Mesendoderm (in vitro differentiated cells): ENCODE data around the gene CCSER2. TPM values are rescaled to one million over a fixed set of nuclear protein-coding genes. Genes with fewer than 3 reads are reported as not detected.
"Not testable (repeated sequence)": the region's sequence is repeated elsewhere in the genome, so short reads cannot be mapped to it uniquely, and the experiment has no call there.

Source experiments
- DNase-seq: peaks from one replicate; pipeline ENCODE4 v3.0.0; 2013
- H2AK5ac ChIP-seq: 2 replicates; pipeline ENCODE4 v1.6.1; 2013; ENCODE audit warnings: low read length, inconsistent platforms
- H2BK120ac ChIP-seq: 2 replicates; pipeline ENCODE4 v1.6.1; 2013; ENCODE audit warnings: low read depth, mild to moderate bottlenecking, low read length, moderate library complexity, mixed read lengths
- H2BK15ac ChIP-seq: replicated peaks from 2 replicates; pipeline ENCODE4 v1.6.1; 2013; ENCODE audit warnings: low read depth, mild to moderate bottlenecking, moderate library complexity
- H2BK5ac ChIP-seq: 2 replicates; pipeline ENCODE4 v1.6.1; 2013; ENCODE audit warnings: low read length, inconsistent platforms
- H3K18ac ChIP-seq: 2 replicates; pipeline ENCODE4 v1.6.1; 2013; ENCODE audit warnings: mild to moderate bottlenecking, low read length, mixed read lengths
- H3K23ac ChIP-seq: one replicate; pipeline ENCODE4 v1.6.1; 2013; ENCODE audit warnings: low read length
- H3K27ac ChIP-seq: 2 replicates; pipeline ENCODE4 v1.5.1; 2013; ENCODE audit warnings: low read depth, mild to moderate bottlenecking, inconsistent platforms, low read length, moderate library complexity
- H3K27me3 ChIP-seq: 2 replicates; pipeline ENCODE4 v1.6.1; 2013; ENCODE audit warnings: low read length, control low read depth, mild to moderate bottlenecking, inconsistent platforms; ENCODE audit not compliant: insufficient read depth, poor library complexity
- H3K36me3 ChIP-seq: 2 replicates; pipeline ENCODE4 v1.6.1; 2013; ENCODE audit warnings: low read length, inconsistent platforms; ENCODE audit not compliant: control insufficient read depth, insufficient read depth
- H3K4ac ChIP-seq: one replicate; pipeline ENCODE4 v1.6.1; 2013; ENCODE audit warnings: low read depth, mild to moderate bottlenecking, low read length, moderate library complexity
- H3K4me1 ChIP-seq: 2 replicates; pipeline ENCODE4 v1.6.1; 2013; ENCODE audit warnings: low read depth, low read length, inconsistent platforms; ENCODE audit not compliant: control insufficient read depth
- H3K4me2 ChIP-seq: 2 replicates; pipeline ENCODE4 v1.6.1; 2013; ENCODE audit warnings: low read length
- H3K4me3 ChIP-seq: 2 replicates; pipeline ENCODE4 v1.5.1; 2013; ENCODE audit warnings: mild to moderate bottlenecking, low read length
- H3K56ac ChIP-seq: one replicate; pipeline ENCODE4 v1.6.1; 2013; ENCODE audit warnings: low read length
- H3K79me1 ChIP-seq: 2 replicates; pipeline ENCODE4 v1.6.1; 2013; ENCODE audit warnings: low read length, inconsistent platforms
- H3K79me2 ChIP-seq: 2 replicates; pipeline ENCODE4 v1.6.1; 2013; ENCODE audit warnings: mild to moderate bottlenecking, low read length; ENCODE audit not compliant: control insufficient read depth, insufficient read depth
- H3K9ac ChIP-seq: 2 replicates; pipeline ENCODE4 v1.6.1; 2013; ENCODE audit warnings: low read length, inconsistent platforms
- H4K5ac ChIP-seq: one replicate; pipeline ENCODE4 v1.6.1; 2013; ENCODE audit warnings: low read length
- H4K8ac ChIP-seq: one replicate; pipeline ENCODE4 v1.6.1; 2013; ENCODE audit warnings: low read depth, mild to moderate bottlenecking, control low read depth, low read length, moderate library complexity
- WGBS: extraction: QIAGEN DNeasy Blood & Tissue Kit; methylation state at CpG from one replicate; pipeline ENCODE4 v1.1.7; 2013; ENCODE audit warnings: low lambda C conversion rate, missing lambda C conversion rate; ENCODE audit not compliant: insufficient coverage; ENCODE audit errors: extremely low coverage; 5-methylcytosine and 5-hydroxymethylcytosine counted together
- polyA plus RNA-seq, 2 experiments: library from polyadenylated mRNA; stranded (reverse); fragments of 200-250 nt; gene quantifications; one replicate each; pipeline ENCODE4 v1.2.3, GENCODE V29; 2013

CCSER2 gene, protein sequence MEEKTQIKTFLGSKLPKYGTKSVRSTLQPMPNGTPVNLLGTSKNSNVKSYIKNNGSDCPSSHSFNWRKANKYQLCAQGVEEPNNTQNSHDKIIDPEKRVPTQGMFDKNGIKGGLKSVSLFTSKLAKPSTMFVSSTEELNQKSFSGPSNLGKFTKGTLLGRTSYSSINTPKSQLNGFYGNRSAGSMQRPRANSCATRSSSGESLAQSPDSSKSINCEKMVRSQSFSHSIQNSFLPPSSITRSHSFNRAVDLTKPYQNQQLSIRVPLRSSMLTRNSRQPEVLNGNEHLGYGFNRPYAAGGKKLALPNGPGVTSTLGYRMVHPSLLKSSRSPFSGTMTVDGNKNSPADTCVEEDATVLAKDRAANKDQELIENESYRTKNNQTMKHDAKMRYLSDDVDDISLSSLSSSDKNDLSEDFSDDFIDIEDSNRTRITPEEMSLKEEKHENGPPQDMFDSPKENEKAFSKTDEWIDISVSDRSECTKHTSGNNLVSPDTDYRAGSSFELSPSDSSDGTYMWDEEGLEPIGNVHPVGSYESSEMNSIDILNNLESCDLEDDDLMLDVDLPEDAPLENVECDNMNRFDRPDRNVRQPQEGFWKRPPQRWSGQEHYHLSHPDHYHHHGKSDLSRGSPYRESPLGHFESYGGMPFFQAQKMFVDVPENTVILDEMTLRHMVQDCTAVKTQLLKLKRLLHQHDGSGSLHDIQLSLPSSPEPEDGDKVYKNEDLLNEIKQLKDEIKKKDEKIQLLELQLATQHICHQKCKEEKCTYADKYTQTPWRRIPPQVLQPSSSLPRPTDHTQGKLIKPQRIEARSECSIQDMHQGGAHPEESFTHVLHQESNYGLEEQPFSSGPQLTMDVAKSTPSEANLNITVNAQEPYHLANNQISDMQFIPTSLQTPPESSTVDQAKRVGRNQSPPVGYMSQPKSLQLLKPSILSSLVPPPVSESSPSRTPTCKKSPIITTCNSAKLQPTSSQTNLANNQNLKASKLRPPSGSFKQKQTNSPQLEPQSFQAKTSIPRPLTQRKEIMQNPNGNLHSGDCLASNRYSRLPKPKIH
- polyA plus RNA-seq (2013, experiment 1 of 2) = 26.4 TPM
- polyA plus RNA-seq (2013, experiment 2 of 2) = 28.3 TPM

- no peak within 1 kb of the TSS for H4K8ac ChIP-seq
- H3K23ac ChIP-seq = no peak within 1 kb of the TSS
- H3K27ac ChIP-seq = peak within 1 kb of the TSS; percentile 89
- peaks cover 7% of the 10 kb centered on the region for H3K4me1 ChIP-seq
- peak within 1 kb of the TSS; percentile 75 for H2BK120ac ChIP-seq
- H3K56ac ChIP-seq = peak within 1 kb of the TSS; percentile 97
- H3K4me2 ChIP-seq = peak within 1 kb of the TSS; percentile 62
- no peak within 1 kb of the TSS for H2BK15ac ChIP-seq
- no peaks in the 10 kb centered on the region for H3K27me3 ChIP-seq
- peak within 1 kb of the TSS; percentile 93 for H3K9ac ChIP-seq
- no peak within 1 kb of the TSS for H3K4ac ChIP-seq
- H3K36me3 ChIP-seq = no peaks in the 10 kb centered on the region
- H2BK5ac ChIP-seq = no peak within 1 kb of the TSS
- peak within 1 kb of the TSS; percentile 95 for H3K18ac ChIP-seq
- peaks cover 20% of the 10 kb centered on the region for H3K79me2 ChIP-seq
- peak; percentile 69 for DNase-seq
- no peak within 1 kb of the TSS for H4K5ac ChIP-seq
- WGBS = no CpG with 5 or more reads among the region's 104 CpGs
- no peak within 1 kb of the TSS for H2AK5ac ChIP-seq
- peak within 1 kb of the TSS; percentile 89 for H3K4me3 ChIP-seq
- H3K79me1 ChIP-seq = peaks cover 2% of the 10 kb centered on the region
These were observed at the start of gene CCSER2 for GRCh38 chr10:84328418-84329195. Gene CCSER2, plus strand, starts transcription at chr10:84328589. Its CDS starts 42,464 bp downstream, at chr10:84371053.

GRCh38 chr10:84279876-84280475, 48.4 kb upstream of the CCSER2 start:
- not testable (repeated sequence) for H2BK120ac ChIP-seq, H3K79me2 ChIP-seq, H3K18ac ChIP-seq, H3K4me2 ChIP-seq, H4K8ac ChIP-seq, H2AK5ac ChIP-seq, H3K27ac ChIP-seq, DNase-seq, H3K4ac ChIP-seq, H3K79me1 ChIP-seq, H3K9ac ChIP-seq, H2BK5ac ChIP-seq, H3K56ac ChIP-seq, H3K27me3 ChIP-seq, H3K4me3 ChIP-seq, H3K23ac ChIP-seq, H3K4me1 ChIP-seq, H3K36me3 ChIP-seq, H4K5ac ChIP-seq, H2BK15ac ChIP-seq
- no CpG with 5 or more reads among the region's 31 CpGs for WGBS

DNA sequence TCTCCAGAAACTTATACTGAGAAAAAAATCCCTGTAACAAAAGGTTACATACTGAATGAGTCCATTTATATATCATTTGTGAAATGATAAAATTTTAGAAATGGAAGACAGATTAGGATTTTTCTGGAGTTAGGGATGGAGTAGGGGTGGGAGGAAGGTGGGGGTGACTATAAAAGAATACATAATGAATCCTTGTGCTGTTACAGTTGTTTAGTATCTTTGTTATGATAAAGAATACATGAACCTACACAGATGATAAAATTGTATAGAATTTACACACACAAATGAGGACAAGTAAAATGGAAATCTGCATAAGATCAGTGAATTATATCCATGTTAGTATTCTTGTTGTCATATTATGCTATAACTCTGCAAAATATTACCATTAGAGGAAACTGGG, 41.7 kb upstream of the CCSER2 start:
- no peaks in the 10 kb centered on the region for H3K4me1 ChIP-seq

GRCh38 chr10:84288151-84288550, 40.2 kb upstream of the CCSER2 start:
- H2AK5ac ChIP-seq = no peak overlapping the region
- no peak overlapping the region for H4K8ac ChIP-seq
- WGBS = no CpG with 5 or more reads among the region's 1 CpG
- H3K4ac ChIP-seq = no peak overlapping the region
- no peak overlapping the region for H2BK5ac ChIP-seq
- no peak overlapping the region for H4K5ac ChIP-seq
- H3K18ac ChIP-seq = no peak overlapping the region
- H3K4me1 ChIP-seq = no peaks in the 10 kb centered on the region
- H3K79me1 ChIP-seq = no peaks in the 10 kb centered on the region
- no peak for DNase-seq
- H3K4me3 ChIP-seq = no peak overlapping the region
- no peaks in the 10 kb centered on the region for H3K36me3 ChIP-seq
- no peak overlapping the region for H3K56ac ChIP-seq
- no peak overlapping the region for H2BK120ac ChIP-seq
- H3K27me3 ChIP-seq = no peaks in the 10 kb centered on the region
- no peak overlapping the region for H3K9ac ChIP-seq
- H3K27ac ChIP-seq = no peak overlapping the region
- H2BK15ac ChIP-seq = no peak overlapping the region
- no peak overlapping the region for H3K4me2 ChIP-seq
- no peaks in the 10 kb centered on the region for H3K79me2 ChIP-seq
- H3K23ac ChIP-seq = no peak overlapping the region

More for the DNA sequence above, 41.7 kb upstream of the CCSER2 start:
- H3K79me2 ChIP-seq = no peaks in the 10 kb centered on the region
- no peak overlapping the region for H3K9ac ChIP-seq
- no peak overlapping the region for H4K5ac ChIP-seq
- no peak overlapping the region for H2AK5ac ChIP-seq
- no peak overlapping the region for H2BK120ac ChIP-seq
- H3K18ac ChIP-seq = no peak overlapping the region
- no peak overlapping the region for H3K4me3 ChIP-seq
- no peak overlapping the region for H3K27ac ChIP-seq
- H3K27me3 ChIP-seq = no peaks in the 10 kb centered on the region
- H4K8ac ChIP-seq = no peak overlapping the region
- H3K4ac ChIP-seq = no peak overlapping the region
- H3K36me3 ChIP-seq = no peaks in the 10 kb centered on the region
- no peak overlapping the region for H3K4me2 ChIP-seq
- H3K79me1 ChIP-seq = no peaks in the 10 kb centered on the region
- H2BK5ac ChIP-seq = no peak overlapping the region
- no peak for DNase-seq
- no peak overlapping the region for H3K56ac ChIP-seq
- H2BK15ac ChIP-seq = no peak overlapping the region
- H3K23ac ChIP-seq = no peak overlapping the region

DNA sequence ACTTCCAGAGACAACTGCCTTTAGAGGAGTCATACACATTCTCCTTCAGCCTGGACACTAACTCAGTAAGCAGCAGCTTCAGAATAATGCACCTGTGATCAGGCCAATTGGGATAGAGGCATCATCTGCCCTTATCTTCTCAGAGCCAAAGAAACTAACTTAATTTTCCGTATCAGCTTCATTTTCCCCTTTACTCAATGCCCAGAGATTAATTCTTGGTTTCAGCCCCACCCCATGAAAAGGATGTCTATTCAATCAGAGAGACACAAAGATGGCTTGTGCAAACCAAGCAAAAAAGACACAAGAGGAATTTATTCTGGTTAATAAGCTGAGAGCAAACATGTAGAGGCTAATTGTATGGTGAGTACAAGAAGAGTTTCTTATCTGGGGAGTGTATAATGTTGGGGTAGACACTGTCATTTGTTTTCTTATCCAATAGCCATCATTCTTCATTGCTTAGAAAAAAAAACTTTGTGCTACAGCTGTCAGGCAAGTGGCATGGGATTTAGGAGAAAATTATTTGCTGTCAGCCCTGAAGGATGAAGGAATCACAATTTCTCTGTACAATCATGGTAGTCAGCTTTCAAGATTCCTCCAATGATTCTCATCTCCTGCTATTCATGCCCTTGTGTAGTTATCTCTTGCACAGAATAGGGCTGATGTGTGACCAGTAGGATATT, 38.7 kb upstream of the CCSER2 start:
- Histone ChIP-seq H3K36me3 (no peaks in the 10 kb centered on the region), H3K79me2 (no peaks in the 10 kb centered on the region), H2BK15ac (no peak overlapping the region), H2BK120ac (no peak overlapping the region), H3K56ac (no peak overlapping the region), H3K79me1 (no peaks in the 10 kb centered on the region), H3K4me1 (peaks cover 3% of the 10 kb centered on the region), H3K4me3 (no peak overlapping the region), H2BK5ac (no peak overlapping the region), H3K27ac (no peak overlapping the region), H3K23ac (no peak overlapping the region), H3K9ac (no peak overlapping the region), H3K18ac (no peak overlapping the region), H3K4ac (no peak overlapping the region), H3K27me3 (no peaks in the 10 kb centered on the region), H2AK5ac (no peak overlapping the region), H4K5ac (no peak overlapping the region), H4K8ac (no peak overlapping the region), H3K4me2 (no peak overlapping the region)
- no CpG with 5 or more reads among the region's 1 CpG for whole genome bisulfite sequencing
- DNase-seq = no peak
